Measurements from ENCODE around the gene UGT1A9.

UGT1A9 gene

DNA sequence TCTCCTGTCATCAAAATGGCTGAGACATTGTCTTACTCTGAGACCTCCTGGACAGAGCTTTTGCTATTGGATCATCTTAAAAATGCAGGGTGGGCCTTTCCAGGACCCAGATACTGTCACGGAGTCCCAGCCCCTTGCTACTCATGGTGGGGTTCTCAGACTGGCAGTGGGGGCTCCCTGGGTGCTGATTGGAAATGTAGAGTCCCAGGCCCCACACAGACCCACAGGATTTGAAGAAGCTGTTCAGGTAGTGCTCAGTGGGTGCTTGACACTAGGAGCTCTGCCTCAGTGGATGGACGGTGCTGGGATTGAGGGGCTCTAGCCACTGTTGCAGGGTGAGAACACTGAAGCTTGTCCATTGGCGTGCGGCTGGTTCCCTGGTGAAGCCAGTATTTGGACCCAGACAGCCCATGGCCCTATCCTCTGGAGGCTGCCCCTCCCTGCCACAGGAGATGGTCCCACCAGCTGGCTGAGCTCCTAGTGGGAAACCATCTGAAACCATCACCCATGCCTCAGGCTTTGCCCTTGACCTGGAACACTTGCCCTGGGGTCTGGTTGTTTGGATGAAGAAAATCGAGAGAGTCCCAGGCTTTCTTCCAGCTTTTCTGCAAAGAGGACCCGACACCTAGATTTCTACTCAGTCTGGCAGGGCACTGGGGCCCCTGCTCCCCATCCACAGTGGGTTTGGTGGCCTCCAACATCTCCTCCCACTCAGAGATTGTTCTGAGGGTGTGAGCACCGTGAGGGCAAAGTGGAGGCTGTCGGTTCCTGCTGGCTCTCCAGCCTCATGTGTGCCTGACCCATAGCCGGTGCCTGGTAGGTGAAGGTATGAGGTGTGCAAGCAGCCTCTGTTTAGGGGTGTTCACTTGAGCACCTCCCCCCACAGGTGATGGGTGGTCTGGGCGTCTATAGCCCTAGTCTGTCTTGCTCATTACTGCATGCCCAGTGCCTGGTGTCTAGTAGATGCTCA is 136.6 kb downstream of the UGT1A9 start:
- TF ChIP-seq, protein P1, sequence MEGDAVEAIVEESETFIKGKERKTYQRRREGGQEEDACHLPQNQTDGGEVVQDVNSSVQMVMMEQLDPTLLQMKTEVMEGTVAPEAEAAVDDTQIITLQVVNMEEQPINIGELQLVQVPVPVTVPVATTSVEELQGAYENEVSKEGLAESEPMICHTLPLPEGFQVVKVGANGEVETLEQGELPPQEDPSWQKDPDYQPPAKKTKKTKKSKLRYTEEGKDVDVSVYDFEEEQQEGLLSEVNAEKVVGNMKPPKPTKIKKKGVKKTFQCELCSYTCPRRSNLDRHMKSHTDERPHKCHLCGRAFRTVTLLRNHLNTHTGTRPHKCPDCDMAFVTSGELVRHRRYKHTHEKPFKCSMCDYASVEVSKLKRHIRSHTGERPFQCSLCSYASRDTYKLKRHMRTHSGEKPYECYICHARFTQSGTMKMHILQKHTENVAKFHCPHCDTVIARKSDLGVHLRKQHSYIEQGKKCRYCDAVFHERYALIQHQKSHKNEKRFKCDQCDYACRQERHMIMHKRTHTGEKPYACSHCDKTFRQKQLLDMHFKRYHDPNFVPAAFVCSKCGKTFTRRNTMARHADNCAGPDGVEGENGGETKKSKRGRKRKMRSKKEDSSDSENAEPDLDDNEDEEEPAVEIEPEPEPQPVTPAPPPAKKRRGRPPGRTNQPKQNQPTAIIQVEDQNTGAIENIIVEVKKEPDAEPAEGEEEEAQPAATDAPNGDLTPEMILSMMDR (IDR thresholded peaks at IDR 0.05; ENCODE audit: low read depth, low read length), result no peak
- no peak overlapping the region for H3K4me3 ChIP-seq (ENCODE audit: low read depth, low read length)

DNA sequence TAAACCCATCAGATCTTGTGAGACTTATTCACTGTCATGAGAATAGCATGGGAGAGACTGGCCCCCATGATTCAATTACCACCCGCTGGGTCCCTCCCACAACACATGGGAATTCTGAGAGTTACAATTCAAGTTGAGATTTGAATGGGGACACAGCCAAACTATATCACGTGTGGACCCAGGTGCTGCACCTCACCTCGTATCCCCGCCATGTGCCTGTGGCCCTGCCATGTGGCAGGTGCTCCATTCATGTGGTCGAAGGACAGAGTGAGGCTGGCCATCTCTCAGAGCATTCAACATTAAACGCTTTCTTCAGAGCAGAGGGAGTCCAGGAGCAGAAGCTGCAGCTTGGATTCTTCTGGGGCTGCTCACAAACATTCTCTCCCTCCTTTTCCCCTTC is 138.7 kb downstream of the UGT1A9 start:
- TF ChIP-seq, protein P1 (IDR thresholded peaks at IDR 0.05; ENCODE audit: low read depth, low read length), result no peak
- H3K4me3 ChIP-seq (ENCODE audit: low read depth, low read length), result no peak overlapping the region

DNA sequence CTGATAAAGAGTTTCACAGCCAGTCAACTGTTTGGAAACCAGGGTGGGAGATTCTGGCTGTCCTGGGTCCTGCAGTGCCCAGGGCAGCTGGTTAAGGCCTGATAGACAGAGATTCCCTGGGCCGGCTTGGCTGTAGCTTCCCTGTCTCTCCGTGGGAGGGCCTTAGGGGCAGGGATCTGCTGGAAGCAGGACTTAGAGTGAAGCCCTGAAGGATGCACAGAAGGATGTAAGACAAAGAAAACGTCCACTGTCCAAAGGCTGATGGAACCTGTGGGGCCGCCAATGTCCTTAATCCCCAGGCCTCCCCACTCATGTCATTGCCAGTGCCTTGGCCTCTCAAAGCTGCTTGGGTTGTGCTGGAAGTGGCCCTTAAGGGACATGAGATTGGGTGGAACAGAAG is 139.4 kb downstream of the UGT1A9 start:
- TF ChIP-seq, protein P1 (IDR thresholded peaks at IDR 0.05; ENCODE audit: low read depth, low read length), result no peak
- no peak overlapping the region for H3K4me3 ChIP-seq (ENCODE audit: low read depth, low read length)

DNA sequence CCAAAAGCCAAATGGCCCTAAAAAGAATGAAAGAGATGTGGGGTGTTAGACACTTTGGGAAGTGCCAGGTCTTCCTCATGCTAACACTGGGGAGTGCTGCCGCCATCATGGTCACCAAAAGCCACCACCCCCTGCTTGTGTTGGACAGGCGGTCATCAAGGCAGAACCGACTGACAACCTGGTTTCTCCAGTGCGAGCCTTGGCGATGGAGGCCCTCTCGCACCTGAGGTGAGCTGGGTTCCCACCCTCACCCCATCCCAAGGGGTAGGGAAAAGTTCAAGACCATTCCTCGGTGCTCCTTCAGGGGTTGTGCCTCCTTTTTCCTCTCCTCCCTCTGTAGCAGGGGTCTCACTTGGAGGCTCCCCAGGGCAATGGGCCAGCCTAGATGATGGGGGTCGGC is 140.0 kb downstream of the UGT1A9 start:
- no peak overlapping the region for H3K4me3 ChIP-seq (ENCODE audit: low read depth, low read length)
- TF ChIP-seq, protein P1 (IDR thresholded peaks at IDR 0.05; ENCODE audit: low read depth, low read length), result no peak

DNA sequence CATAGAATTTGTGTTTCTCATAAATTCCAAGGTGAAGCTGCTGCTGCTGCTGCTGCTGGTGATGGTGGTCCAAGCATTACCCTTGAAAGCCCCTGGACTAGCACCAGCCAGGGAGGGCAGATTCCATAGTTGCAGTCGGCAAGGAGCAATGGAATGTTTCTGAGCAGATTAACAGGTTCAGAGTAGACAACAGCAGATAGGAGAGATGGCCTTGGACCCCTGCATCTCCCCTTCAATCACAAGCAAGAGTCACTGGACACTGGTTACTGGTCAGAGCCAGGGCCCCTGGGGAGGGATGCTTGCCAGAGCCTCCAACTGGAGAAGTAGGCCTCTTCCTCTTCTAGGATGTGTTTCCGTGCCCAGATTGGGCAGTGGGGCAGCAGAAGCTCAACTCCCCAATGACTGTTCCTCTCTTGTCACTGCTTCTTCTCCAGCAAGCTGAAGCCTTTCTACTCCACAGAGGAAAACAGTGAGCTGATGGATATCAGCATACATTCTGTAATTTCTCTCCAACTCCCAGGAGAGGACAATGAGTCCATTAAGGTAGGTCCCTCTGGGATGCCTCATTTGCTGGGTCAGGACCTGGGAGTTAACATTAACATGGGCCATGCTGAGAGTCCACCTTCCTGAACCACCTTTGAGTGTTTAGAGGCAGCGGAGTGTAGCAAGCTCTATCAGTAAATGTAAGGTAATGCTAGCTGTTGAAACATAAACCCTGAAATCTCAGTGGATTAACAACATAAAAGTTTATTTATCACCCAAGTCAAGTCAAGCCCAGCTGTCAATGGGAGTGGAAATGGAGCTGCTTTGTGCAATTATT is 141.7 kb downstream of the UGT1A9 start:
- TF ChIP-seq, protein P1 (IDR thresholded peaks at IDR 0.05; ENCODE audit: low read depth, low read length), result no peak

DNA sequence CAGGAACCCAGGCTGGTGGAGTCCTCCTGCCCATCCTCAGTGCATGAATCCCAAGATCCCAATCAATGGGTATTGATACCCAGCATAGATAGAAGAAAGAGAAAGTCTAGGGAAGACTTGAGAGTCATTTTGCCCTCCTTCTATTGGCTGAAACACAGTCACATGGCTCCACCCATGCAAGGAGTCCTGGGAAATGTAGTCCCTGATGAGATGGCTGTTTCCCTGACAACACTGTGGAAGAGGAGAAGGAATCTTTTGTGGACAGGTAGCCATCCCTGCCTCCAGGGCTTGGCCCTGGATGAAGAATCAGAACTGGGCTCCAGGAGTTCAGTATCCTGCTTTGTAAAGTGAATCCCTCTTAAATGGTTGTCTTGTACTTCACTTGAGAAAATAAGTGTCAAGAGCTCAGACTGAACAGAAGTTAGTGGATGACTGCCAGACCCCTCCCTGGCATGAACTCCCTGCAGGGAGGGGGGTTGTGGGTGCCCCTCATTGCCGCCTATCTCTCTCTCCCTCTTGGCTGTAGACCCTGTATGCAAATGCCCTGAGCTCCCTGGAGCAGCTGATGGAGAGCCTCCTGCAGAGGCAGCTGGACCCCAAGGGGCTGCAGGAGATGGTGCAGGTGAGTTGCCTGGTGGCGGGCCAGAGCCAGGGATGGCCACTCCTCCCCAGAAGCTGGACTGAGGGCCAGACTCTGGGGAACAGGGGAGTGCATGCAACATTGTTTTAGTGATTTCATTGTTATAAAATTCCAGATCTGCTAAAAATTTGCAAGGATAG is 142.5 kb downstream of the UGT1A9 start:
- no peak overlapping the region for H3K4me3 ChIP-seq (ENCODE audit: low read depth, low read length)
- TF ChIP-seq, protein P1 (IDR thresholded peaks at IDR 0.05; ENCODE audit: low read depth, low read length), result no peak

More for the DNA sequence above, 141.7 kb downstream of the UGT1A9 start:
- H3K4me3 ChIP-seq (ENCODE audit: low read depth, low read length), result no peak overlapping the region

Data from WI38 (cell line).